Transverse colon (tissue), 3 donors: Measurements from ENCODE around the gene HECW1.

ENCODE experiments used
- POLR2A ChIP-seq: fragments of 450-650 bp; IDR thresholded peaks from one replicate; pipeline ENCODE4 v1.6.1; 2016; ENCODE audit warnings: antibody characterized with exemption, mild to moderate bottlenecking, moderate library complexity
- TF ChIP-seq, protein P1 (sequence below), 5 experiments: fragments of 200-600 bp in 3 of 5; fragments of 450-650 bp in 2 of 5; sonication (generic) in 3 of 5; IDR thresholded peaks; 1 replicate in 2 of 5; 2 replicates in 3 of 5; pipeline ENCODE4 v1.5.1; 2016 to 2017; ENCODE audit warnings: antibody characterized with exemption in 5 of 5, inconsistent platforms in 3 of 5, mild to moderate bottlenecking in 2 of 5, moderate library complexity in 1 of 5

DNA sequence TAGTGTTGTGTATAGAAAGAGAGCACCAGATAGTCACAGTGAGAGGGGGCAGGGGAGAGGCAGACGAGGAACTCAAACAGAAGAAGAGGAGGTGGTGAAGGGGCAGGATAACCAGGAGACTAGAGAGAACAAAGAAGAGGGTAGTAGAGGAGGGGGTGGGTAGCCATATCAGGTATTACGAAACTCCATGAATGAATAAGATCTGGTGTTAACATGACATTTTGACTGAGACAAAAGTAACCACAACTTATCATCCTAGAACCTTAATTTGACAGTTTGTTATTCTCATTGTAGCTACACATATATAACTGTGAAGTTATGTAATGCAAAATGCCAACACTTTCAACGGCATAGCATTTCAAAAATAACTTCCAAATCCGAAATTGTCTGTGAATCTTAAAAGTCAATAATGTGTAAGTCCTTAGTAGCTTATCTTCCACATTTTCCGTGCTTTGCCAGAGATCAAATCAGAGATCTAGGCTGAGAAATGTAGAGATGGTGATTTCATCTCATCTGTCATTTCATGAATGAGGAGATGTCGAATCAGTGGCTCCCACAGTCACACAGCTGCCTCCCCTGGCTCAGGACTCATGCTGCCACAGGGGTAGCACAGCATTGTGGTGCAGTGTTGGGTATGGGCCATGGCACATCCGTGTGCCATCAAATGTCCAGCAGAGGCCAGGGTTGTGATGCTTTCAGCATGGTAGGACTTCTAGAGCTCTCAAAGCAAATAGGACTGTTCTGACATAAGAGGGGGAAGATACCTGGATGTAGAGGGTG, 202.1 kb downstream of the HECW1 start:
- TF ChIP-seq, protein P1, sequence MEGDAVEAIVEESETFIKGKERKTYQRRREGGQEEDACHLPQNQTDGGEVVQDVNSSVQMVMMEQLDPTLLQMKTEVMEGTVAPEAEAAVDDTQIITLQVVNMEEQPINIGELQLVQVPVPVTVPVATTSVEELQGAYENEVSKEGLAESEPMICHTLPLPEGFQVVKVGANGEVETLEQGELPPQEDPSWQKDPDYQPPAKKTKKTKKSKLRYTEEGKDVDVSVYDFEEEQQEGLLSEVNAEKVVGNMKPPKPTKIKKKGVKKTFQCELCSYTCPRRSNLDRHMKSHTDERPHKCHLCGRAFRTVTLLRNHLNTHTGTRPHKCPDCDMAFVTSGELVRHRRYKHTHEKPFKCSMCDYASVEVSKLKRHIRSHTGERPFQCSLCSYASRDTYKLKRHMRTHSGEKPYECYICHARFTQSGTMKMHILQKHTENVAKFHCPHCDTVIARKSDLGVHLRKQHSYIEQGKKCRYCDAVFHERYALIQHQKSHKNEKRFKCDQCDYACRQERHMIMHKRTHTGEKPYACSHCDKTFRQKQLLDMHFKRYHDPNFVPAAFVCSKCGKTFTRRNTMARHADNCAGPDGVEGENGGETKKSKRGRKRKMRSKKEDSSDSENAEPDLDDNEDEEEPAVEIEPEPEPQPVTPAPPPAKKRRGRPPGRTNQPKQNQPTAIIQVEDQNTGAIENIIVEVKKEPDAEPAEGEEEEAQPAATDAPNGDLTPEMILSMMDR (IDR thresholded peaks at IDR 0.05) = no peak
- no peak for TF ChIP-seq POLR2A
